MCF 10A (cell line): Measurements from ENCODE around the gene SPATA6L. TPM values are rescaled to one million over a fixed set of nuclear protein-coding genes. Genes with fewer than 3 reads are reported as not detected.

Experiments used
- BruUV-seq: library from RNA; stranded (reverse); fragments of 400-500 nt; replicated peaks from 2 replicates; lab custom pipeline; 2021; lab: Mats Ljungman, UMichigan
- CTCF ChIA-PET: fragments of 300-600 bp; sonication (Branson Sonifier 250); formaldehyde crosslinking; extraction: SDS; loops from one replicate; lab custom pipeline; 2021; ENCODE audit warnings: antibody characterized with exemption, inconsistent platforms; lab: Yijun Ruan, JAX
- POLR2A ChIA-PET: fragments of 300-600, 350-650 bp; sonication (Branson Sonifier 250); formaldehyde crosslinking; extraction: SDS; loops from one replicate; lab custom pipeline; 2020; ENCODE audit warnings: antibody characterized with exemption, inconsistent platforms; lab: Yijun Ruan, JAX
- DNase-seq: peaks from one replicate; pipeline ENCODE4 v3.0.0-alpha.2; 2018; ENCODE audit not compliant: unreplicated experiment
- H3K27ac Mint-ChIP-seq: one replicate; pipeline ENCODE4 v1.8.0; 2022; ENCODE audit warnings: mild to moderate bottlenecking, low read depth, mixed read lengths; ENCODE audit not compliant: unreplicated experiment
- H3K27me3 Mint-ChIP-seq: one replicate; pipeline ENCODE4 v1.8.0; 2022; ENCODE audit warnings: mixed read lengths; ENCODE audit not compliant: insufficient read depth, unreplicated experiment
- H3K36me3 Mint-ChIP-seq: one replicate; pipeline ENCODE4 v1.8.0; 2022; ENCODE audit warnings: mild to moderate bottlenecking, moderate library complexity, mixed read lengths; ENCODE audit not compliant: insufficient read depth, unreplicated experiment
- H3K4me1 Mint-ChIP-seq: one replicate; pipeline ENCODE4 v1.8.0; 2022; ENCODE audit warnings: mixed read lengths; ENCODE audit not compliant: insufficient read depth, unreplicated experiment
- H3K4me3 Mint-ChIP-seq: one replicate; pipeline ENCODE4 v1.8.0; 2022; ENCODE audit warnings: mild to moderate bottlenecking, moderate library complexity, mixed read lengths; ENCODE audit not compliant: unreplicated experiment
- H3K9me3 Mint-ChIP-seq: one replicate; pipeline ENCODE4 v1.8.0; 2022; ENCODE audit warnings: mixed read lengths; ENCODE audit not compliant: unreplicated experiment
- CTCF ChIP-seq: fragments of 200-600 bp; IDR thresholded peaks from one replicate; pipeline ENCODE4 v1.8.0; 2022; ENCODE audit warnings: antibody characterized with exemption, mild to moderate bottlenecking; ENCODE audit not compliant: unreplicated experiment
- intact Hi-C: fragments of 100-400 bp; cut with micrococcal nuclease; formaldehyde crosslinking; loops from 2 replicates; pipeline ENCODE4 v1.14.1; 2022
- total RNA-seq: library from RNA; stranded (reverse); gene quantifications from 2 replicates; pipeline ENCODE4 v1.2.3, GENCODE V29; 2022

The SPATA6L gene
- total RNA-seq, 1 experiment from 2014 or later: 5.5 TPM

GRCh38 chr9:4590430-4591122 is 75.7 kb downstream of the SPATA6L start:
- no peaks in the 10 kb centered on the region for H3K36me3 Mint-ChIP-seq
- POLR2A ChIA-PET: no interaction called here

GRCh38 chr9:4588721-4589120 is 77.6 kb downstream of the SPATA6L start:
- H3K27me3 Mint-ChIP-seq: no peaks in the 10 kb centered on the region
- H3K9me3 Mint-ChIP-seq: no peaks in the 10 kb centered on the region
- intact Hi-C loops: no loop called here
- ChIA-PET CTCF (interaction anchor here (0.5 to 1.4 kb wide), 3 partner anchors 9 to 167 kb away, joined by 3 to 6 read pairs (median 3); no protein-coding TSS in a partner anchor), POLR2A (no interaction called here)
- H3K4me3 Mint-ChIP-seq: no peak overlapping the region
- no peak overlapping the region for H3K27ac Mint-ChIP-seq
- no peak for TF ChIP-seq CTCF
- H3K4me1 Mint-ChIP-seq: no peaks in the 10 kb centered on the region
- H3K36me3 Mint-ChIP-seq: no peaks in the 10 kb centered on the region
- no TSS peak for BruUV-seq
- DNase-seq: no peak

More at GRCh38 chr9:4590430-4591122, 75.7 kb downstream of the SPATA6L start:
- intact Hi-C loops: no loop called here
- Mint-ChIP-seq H3K27me3 (no peaks in the 10 kb centered on the region), H3K27ac (no peak overlapping the region), H3K4me3 (no peak overlapping the region), H3K9me3 (no peaks in the 10 kb centered on the region), H3K4me1 (no peaks in the 10 kb centered on the region)
- no peak for TF ChIP-seq CTCF
- DNase-seq: no peak
- BruUV-seq: no TSS peak
- CTCF ChIA-PET: interaction anchor here (1.0 to 3.6 kb wide), 2 partner anchors 14 to 183 kb away, joined by 3 to 15 read pairs; no protein-coding TSS in a partner anchor

- no peak for TF ChIP-seq CTCF
- ChIA-PET POLR2A (no interaction called here), CTCF (interaction anchor here (0.7 kb wide), 1 partner anchor 578 kb away, joined by 3 read pairs; no protein-coding TSS in a partner anchor)
- Mint-ChIP-seq H3K27ac (no peak overlapping the region), H3K9me3 (no peaks in the 10 kb centered on the region), H3K36me3 (no peaks in the 10 kb centered on the region), H3K27me3 (no peaks in the 10 kb centered on the region), H3K4me1 (no peaks in the 10 kb centered on the region), H3K4me3 (no peak overlapping the region)
- no peak for DNase-seq
- intact Hi-C loops: no loop called here
- BruUV-seq: no TSS peak
Observed at GRCh38 chr9:4585135-4585534, 81.1 kb downstream of the SPATA6L start.

GRCh38 chr9:4584636-4585035 is 81.6 kb downstream of the SPATA6L start:
- intact Hi-C loops: no loop called here
- no peak for DNase-seq
- no peaks in the 10 kb centered on the region for H3K27me3 Mint-ChIP-seq
- ChIA-PET POLR2A (no interaction called here), CTCF (interaction anchor here (0.7 kb wide), 1 partner anchor 578 kb away, joined by 3 read pairs; no protein-coding TSS in a partner anchor)
- H3K27ac Mint-ChIP-seq: no peak overlapping the region
- H3K9me3 Mint-ChIP-seq: no peaks in the 10 kb centered on the region
- no TSS peak for BruUV-seq
- H3K4me1 Mint-ChIP-seq: no peaks in the 10 kb centered on the region
- no peak overlapping the region for H3K4me3 Mint-ChIP-seq
- no peaks in the 10 kb centered on the region for H3K36me3 Mint-ChIP-seq
- no peak for TF ChIP-seq CTCF
